OCI-LY1 (cell line): Measurements from ENCODE around the gene TMEM126A.

ENCODE experiments used
- EZH2 ChIP-seq: fragments of 200-600 bp; sonication (generic), shearing (Covaris generic); IDR thresholded peaks from 2 replicates; pipeline ENCODE4 v1.8.0; 2017; ENCODE audit warnings: borderline replicate concordance, mixed run types, mild to moderate bottlenecking, antibody characterized with exemption, low read length, moderate library complexity, mixed read lengths
- TF ChIP-seq, protein P1 (sequence below): fragments of 200-600 bp; sonication (generic), shearing (Covaris generic); IDR thresholded peaks from 2 replicates; pipeline ENCODE4 v1.5.1; 2017; ENCODE audit warnings: mild to moderate bottlenecking, antibody characterized with exemption, low read length, moderate library complexity, mixed read lengths

DNA sequence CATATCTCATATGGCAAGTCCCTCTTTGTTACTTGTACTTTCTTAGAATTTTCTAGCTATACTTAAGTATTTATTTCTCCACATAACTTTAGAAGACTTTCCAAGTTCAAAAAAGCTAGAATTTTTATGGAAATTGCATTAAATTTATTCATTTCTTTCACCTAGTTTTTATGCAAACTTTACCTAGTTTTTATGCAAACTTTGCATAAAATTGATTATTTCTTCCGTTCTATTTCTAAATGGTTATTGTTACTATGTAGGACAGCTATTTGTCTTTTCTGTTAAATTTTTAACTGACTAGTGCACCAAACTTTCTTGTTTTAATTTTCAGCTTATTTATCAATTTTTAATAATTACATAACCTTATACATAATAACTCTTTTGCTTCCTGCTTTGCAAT, 20.4 kb downstream of the TMEM126A start:
- TF ChIP-seq, protein P1, sequence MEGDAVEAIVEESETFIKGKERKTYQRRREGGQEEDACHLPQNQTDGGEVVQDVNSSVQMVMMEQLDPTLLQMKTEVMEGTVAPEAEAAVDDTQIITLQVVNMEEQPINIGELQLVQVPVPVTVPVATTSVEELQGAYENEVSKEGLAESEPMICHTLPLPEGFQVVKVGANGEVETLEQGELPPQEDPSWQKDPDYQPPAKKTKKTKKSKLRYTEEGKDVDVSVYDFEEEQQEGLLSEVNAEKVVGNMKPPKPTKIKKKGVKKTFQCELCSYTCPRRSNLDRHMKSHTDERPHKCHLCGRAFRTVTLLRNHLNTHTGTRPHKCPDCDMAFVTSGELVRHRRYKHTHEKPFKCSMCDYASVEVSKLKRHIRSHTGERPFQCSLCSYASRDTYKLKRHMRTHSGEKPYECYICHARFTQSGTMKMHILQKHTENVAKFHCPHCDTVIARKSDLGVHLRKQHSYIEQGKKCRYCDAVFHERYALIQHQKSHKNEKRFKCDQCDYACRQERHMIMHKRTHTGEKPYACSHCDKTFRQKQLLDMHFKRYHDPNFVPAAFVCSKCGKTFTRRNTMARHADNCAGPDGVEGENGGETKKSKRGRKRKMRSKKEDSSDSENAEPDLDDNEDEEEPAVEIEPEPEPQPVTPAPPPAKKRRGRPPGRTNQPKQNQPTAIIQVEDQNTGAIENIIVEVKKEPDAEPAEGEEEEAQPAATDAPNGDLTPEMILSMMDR: no peak
- no peak for TF ChIP-seq EZH2
